ENCODE results near the gene PLPPR2. TPM values are rescaled to one million over a fixed set of nuclear protein-coding genes. Genes with fewer than 3 reads are reported as not detected.
"Not testable (repeated sequence)": the region's sequence is repeated elsewhere in the genome, so short reads cannot be mapped to it uniquely, and the experiment has no call there.

The PLPPR2 gene
- total RNA-seq, 4 donors from 2014 or later = 10.0 to 30.6 (median 13.9) TPM

DNA sequence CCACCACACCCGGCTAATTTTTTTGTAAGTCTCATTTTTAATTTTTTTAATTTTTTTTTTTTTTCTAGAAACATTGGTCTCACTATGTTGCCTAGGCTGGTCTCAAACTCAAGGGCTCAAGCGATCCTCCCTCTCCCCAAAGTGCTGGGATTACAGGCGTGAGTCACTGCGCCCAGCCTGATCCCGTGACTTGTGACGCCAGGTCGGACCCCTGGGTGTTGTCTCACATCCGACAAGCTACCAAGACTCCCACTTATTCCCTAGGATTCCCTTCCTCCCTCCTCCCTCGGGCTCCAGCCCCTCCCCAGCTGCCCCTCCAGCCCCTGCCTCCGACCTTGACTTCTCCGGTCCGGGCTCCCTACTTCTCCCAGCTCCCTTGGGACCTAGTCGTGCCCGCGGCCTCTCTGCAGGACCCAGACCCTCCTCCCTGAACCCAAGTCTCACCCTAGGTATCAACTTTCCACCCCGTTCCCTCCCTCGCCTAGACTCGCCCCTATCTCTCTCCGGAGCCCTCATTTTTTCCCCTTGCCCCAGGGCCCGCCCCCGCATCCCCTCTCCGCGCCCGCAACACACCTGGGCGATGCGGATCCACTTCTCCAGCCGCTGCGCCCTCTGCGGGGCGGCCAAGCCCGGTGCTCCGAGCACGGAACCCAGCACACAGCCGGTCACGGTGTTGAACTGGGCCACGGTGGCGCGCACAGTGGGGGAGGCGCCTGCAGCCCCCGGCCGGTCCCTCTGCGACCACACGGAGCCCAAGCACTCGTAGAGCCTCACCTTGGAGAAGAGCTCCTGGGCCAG, 50.8 kb downstream of the PLPPR2 start:
- peak; percentile 69 for ATAC-seq (ENCODE audit: low FRiP score)

DNA sequence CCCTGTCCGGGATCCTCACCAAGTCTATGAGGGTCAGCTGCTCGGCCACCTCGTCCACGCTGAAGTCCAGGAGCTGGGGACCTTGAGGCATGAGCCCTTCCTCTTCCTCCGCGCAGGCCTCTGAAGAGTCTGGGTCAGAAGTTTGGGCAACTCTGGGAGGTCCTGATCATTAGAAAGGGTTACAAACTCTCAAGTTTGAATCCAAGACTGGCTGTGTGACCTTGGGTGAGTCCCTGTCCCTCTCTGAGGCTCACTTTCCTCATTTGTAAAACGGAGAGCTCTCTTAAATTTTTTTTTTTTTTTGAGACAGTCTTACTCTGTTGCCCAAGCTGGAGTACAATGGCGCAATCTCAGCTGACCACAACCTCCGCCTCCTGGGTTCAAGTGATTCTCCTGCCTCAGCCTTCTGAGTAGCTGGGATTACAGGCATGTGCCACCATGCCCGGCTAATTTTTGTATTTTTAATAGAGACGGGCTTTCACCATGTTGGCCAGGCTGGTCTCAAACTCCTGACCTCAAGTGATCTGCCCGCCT, 51.5 kb downstream of the PLPPR2 start:
- DNase-seq (ENCODE audit: low spot score) = not testable (repeated sequence)
- peak; percentile 16 for ATAC-seq (ENCODE audit: low FRiP score)

More for the DNA sequence above, 50.8 kb downstream of the PLPPR2 start:
- TF ChIP-seq, protein P1, sequence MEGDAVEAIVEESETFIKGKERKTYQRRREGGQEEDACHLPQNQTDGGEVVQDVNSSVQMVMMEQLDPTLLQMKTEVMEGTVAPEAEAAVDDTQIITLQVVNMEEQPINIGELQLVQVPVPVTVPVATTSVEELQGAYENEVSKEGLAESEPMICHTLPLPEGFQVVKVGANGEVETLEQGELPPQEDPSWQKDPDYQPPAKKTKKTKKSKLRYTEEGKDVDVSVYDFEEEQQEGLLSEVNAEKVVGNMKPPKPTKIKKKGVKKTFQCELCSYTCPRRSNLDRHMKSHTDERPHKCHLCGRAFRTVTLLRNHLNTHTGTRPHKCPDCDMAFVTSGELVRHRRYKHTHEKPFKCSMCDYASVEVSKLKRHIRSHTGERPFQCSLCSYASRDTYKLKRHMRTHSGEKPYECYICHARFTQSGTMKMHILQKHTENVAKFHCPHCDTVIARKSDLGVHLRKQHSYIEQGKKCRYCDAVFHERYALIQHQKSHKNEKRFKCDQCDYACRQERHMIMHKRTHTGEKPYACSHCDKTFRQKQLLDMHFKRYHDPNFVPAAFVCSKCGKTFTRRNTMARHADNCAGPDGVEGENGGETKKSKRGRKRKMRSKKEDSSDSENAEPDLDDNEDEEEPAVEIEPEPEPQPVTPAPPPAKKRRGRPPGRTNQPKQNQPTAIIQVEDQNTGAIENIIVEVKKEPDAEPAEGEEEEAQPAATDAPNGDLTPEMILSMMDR (IDR thresholded peaks at IDR 0.05) = no peak
- no peak for DNase-seq (ENCODE audit: low spot score)

DNA sequence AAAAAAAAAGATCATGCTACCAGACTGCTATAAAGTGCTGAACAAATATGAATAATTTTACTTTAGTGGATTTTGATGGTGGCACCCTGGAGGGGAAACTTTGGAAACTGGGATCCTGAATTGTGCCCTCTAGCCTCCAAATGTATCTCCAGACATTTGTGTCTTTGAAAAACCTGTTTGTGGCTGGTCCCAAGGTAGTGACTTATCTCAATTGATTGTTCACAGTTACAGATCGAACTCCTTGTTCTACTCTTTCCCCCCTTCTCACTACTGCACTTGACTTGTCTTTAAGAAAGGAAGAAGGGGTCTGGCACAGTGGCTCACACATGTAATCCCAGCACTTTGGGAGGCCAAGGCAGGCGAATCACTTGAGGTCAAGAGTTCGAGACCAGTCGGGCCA, 53.4 kb downstream of the PLPPR2 start:
- TF ChIP-seq, protein P1 (IDR thresholded peaks at IDR 0.05) = no peak
- ATAC-seq (ENCODE audit: low FRiP score) = no peak
- DNase-seq (ENCODE audit: low spot score) = no peak

DNA sequence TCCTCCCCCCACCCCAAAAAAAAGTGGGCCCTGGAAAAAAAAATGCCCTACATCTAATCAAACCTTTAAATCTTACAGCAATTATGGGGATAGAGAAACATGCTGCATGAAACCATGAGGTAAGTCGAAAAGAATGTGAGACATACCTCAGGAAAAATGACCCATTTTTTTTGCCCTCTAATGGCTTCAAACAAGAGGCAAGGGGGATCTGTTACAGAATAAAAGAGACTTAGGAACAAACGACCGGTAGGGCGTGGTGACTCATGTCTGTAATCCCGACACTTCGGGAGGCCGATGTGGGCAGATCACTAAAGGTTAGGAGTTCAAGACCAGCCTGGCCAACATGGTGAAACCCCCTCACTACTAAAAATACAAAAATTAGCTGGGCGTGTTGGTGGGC, 55.5 kb downstream of the PLPPR2 start:
- ATAC-seq (ENCODE audit: low FRiP score) (no peak), DNase-seq (ENCODE audit: low spot score) (no peak)
- TF ChIP-seq, protein P1 (IDR thresholded peaks at IDR 0.05) = no peak

DNA sequence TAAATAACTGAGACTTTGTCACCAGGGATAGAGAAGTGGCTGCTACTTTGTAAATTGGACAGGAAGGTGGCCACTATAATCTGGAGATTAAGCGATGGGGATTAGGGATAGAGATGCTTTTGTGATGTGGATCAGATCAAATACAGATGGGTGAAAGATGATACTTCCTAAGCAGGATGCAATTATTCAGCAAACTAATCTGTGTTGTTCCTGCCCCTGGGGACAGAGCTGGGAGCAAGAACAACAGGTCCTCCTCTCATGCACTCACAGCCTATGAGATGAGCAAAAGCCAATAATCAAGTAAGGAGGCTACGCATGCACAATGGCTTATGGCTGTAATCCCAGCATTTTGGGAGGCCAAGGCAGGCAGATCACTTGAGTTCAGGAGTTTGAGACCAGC, 59.3 kb downstream of the PLPPR2 start:
- TF ChIP-seq, protein P1 (IDR thresholded peaks at IDR 0.05) = no peak
- ATAC-seq (ENCODE audit: low FRiP score) (no peak), DNase-seq (ENCODE audit: low spot score) (no peak)

Small RNA genes lying within 50 kb of the gene (small RNA-seq; reads per million reads assigned to genes)
- gene RF00019 = not detected

Other genes starting within 250 kb of the PLPPR2 start
- 1 to 10 TPM; 1.2 to 2.8 (median 1.5) TPM for gene SPC24, start 199.7 kb upstream of the PLPPR2 start, total RNA-seq
- gene KANK2, start 157.9 kb upstream of the PLPPR2 start, total RNA-seq = 100 to 1,000 TPM; 177 to 383 (median 325) TPM
- gene ANGPTL8, start 115.8 kb upstream of the PLPPR2 start, total RNA-seq = 1 to 10 TPM; 1.2 to 4.7 (median 2.9) TPM
- gene DOCK6, start 92.9 kb upstream of the PLPPR2 start, total RNA-seq = 100 to 1,000 TPM in 1 of 4 donors, 10 to 100 TPM in 3; 17.1 to 109 (median 41.4) TPM
- not detected for gene TSPAN16, start 59.3 kb upstream of the PLPPR2 start, total RNA-seq
- 10 to 100 TPM in 3 of 4 donors, 1 to 10 TPM in 1; 8.6 to 33.3 (median 16.8) TPM for gene RAB3D, start 15.8 kb upstream of the PLPPR2 start, total RNA-seq
- gene TMEM205, start 9.2 kb upstream of the PLPPR2 start, total RNA-seq = 100 to 1,000 TPM; 144 to 252 (median 185) TPM
- 10 to 100 TPM; 12.0 to 22.4 (median 16.6) TPM for gene CCDC159, start 8.9 kb upstream of the PLPPR2 start, total RNA-seq
- gene SWSAP1, start 19.2 kb downstream of the PLPPR2 start, total RNA-seq = 1 to 10 TPM in 3 of 4 donors, under 1 TPM in 1; 0.48 to 3.8 (median 1.6) TPM
- 10 to 100 TPM in 1 of 4 donors, 1 to 10 TPM in 3; 3.8 to 13.7 (median 6.3) TPM for gene EPOR, start 28.9 kb downstream of the PLPPR2 start, total RNA-seq
- 10 to 100 TPM in 1 of 4 donors, 1 to 10 TPM in 3; 5.9 to 22.9 (median 7.3) TPM for gene RGL3, start 63.9 kb downstream of the PLPPR2 start, total RNA-seq
- under 1 TPM in 1 of 4 donors, not detected in 3; 0.46 TPM for gene ODAD3, start 79.7 kb downstream of the PLPPR2 start, total RNA-seq
- gene PRKCSH, start 80.2 kb downstream of the PLPPR2 start, total RNA-seq = 100 to 1,000 TPM in 1 of 4 donors, 10 to 100 TPM in 3; 65.6 to 101 (median 87.6) TPM
- not detected for gene ELAVL3, start 125.6 kb downstream of the PLPPR2 start, total RNA-seq
- gene ZNF653, start 150.4 kb downstream of the PLPPR2 start, total RNA-seq = 1 to 10 TPM; 3.3 to 8.4 (median 5.3) TPM
- 10 to 100 TPM; 25.0 to 63.1 (median 33.2) TPM for gene ECSIT, start 173.7 kb downstream of the PLPPR2 start, total RNA-seq
- 10 to 100 TPM in 2 of 4 donors, 1 to 10 TPM in 2; 6.4 to 43.8 (median 14.5) TPM for gene CNN1, start 183.4 kb downstream of the PLPPR2 start, total RNA-seq
- 10 to 100 TPM; 32.0 to 39.8 (median 33.7) TPM for gene ELOF1, start 203.8 kb downstream of the PLPPR2 start, total RNA-seq
- gene ACP5, start 222.2 kb downstream of the PLPPR2 start, total RNA-seq = 100 to 1,000 TPM in 1 of 4 donors, 10 to 100 TPM in 3; 24.4 to 133 (median 36.1) TPM
- 10 to 100 TPM in 1 of 4 donors, 1 to 10 TPM in 3; 5.4 to 12.1 (median 6.2) TPM for gene ZNF627, start 242.1 kb downstream of the PLPPR2 start, total RNA-seq